GM12878 (cell line): ENCODE results near the gene ANKAR. TPM values are rescaled to one million over a fixed set of nuclear protein-coding genes. Genes with fewer than 3 reads are reported as not detected.
"Not testable (repeated sequence)": the region's sequence is repeated elsewhere in the genome, so short reads cannot be mapped to it uniquely, and the experiment has no call there.

ENCODE experiments used
- ATAC-seq: fragments of 200-7000 bp; cut with Tn5 transposase; 3 replicates; pipeline ENCODE4 v1.9.1; 2020; ENCODE audit warnings: mild to moderate bottlenecking, moderate library complexity
- BruUV-seq: library from RNA; stranded (reverse); fragments of 400-500 nt; replicated peaks from 2 replicates; lab custom pipeline; 2021; lab: Mats Ljungman, UMichigan
- CTCF ChIA-PET: fragments of 300-600 bp; sonication (Branson Sonifier 250); formaldehyde crosslinking; extraction: SDS; loops from one replicate; lab custom pipeline; 2021; ENCODE audit warnings: inconsistent platforms; lab: Yijun Ruan, JAX
- POLR2A ChIA-PET: fragments of 350-600 bp; formaldehyde crosslinking; extraction: SDS; loops from one replicate; lab custom pipeline; 2021; ENCODE audit warnings: inconsistent platforms; lab: Charles Lee
- RAD21 ChIA-PET: fragments of 300-600 bp; sonication (Branson Sonifier 250); formaldehyde crosslinking; loops from one replicate; lab custom pipeline; 2023; ENCODE audit warnings: antibody characterized with exemption; ENCODE audit not compliant: unreplicated experiment; lab: Charles Lee
- SMC1A ChIA-PET: fragments of 300-600 bp; sonication (Branson Sonifier 250); formaldehyde crosslinking; loops from one replicate; lab custom pipeline; 2023; ENCODE audit not compliant: unreplicated experiment, uncharacterized antibody; lab: Charles Lee
- DNase-seq: peaks from one replicate; pipeline ENCODE4 v3.0.0-alpha.2; 2011; ENCODE audit warnings: low read depth, low spot score
- FAIRE-seq: peaks from 3 replicates; lab custom pipeline; 2011; peaks lifted over from hg19 to GRCh38; lab: Jason Lieb, UNC
- H2AFZ ChIP-seq: 2 replicates; pipeline ENCODE4 v1.6.0; 2011; ENCODE audit warnings: low read depth, low read length, control low read depth; ENCODE audit not compliant: control insufficient read depth
- H3K27ac ChIP-seq: 2 replicates; pipeline ENCODE4 v1.5.1; 2011; ENCODE audit warnings: control low read depth; ENCODE audit not compliant: control insufficient read depth, insufficient read depth
- H3K27me3 ChIP-seq, 2 experiments: replicated peaks in 1 of 2; 2 replicates each; pipeline versions ENCODE4 v1.6.0 to v1.6.1; 2011; ENCODE audit warnings: low read length in 1 of 2; ENCODE audit not compliant: control insufficient read depth in 2 of 2, insufficient read depth in 2 of 2
- H3K36me3 ChIP-seq, 2 experiments: 2 replicates each; pipeline ENCODE4 v1.5.1; 2011; ENCODE audit warnings: low read length in 1 of 2; ENCODE audit not compliant: control insufficient read depth in 2 of 2, insufficient read depth in 2 of 2
- H3K4me1 ChIP-seq: 2 replicates; pipeline ENCODE4 v1.6.1; 2011; ENCODE audit warnings: mild to moderate bottlenecking, low read length, moderate library complexity, mixed read lengths; ENCODE audit not compliant: control insufficient read depth, insufficient read depth
- H3K4me2 ChIP-seq: 2 replicates; pipeline ENCODE4 v1.6.0; 2011; ENCODE audit warnings: control low read depth; ENCODE audit not compliant: control insufficient read depth, insufficient read depth
- H3K4me3 ChIP-seq: fragments of 200-600 bp; sonication (generic); 2 replicates; pipeline ENCODE4 v1.5.1; 2016
- H3K79me2 ChIP-seq: 2 replicates; pipeline ENCODE4 v1.6.0; 2011; ENCODE audit warnings: low read length; ENCODE audit not compliant: control insufficient read depth, insufficient read depth
- H3K9ac ChIP-seq: 2 replicates; pipeline ENCODE4 v1.8.0; 2011; ENCODE audit warnings: low read length, control low read depth, mixed read lengths; ENCODE audit not compliant: control insufficient read depth, insufficient read depth
- H3K9me3 ChIP-seq: replicated peaks from 3 replicates; pipeline ENCODE4 v1.5.1; 2011; ENCODE audit warnings: mild to moderate bottlenecking, low read length; ENCODE audit not compliant: control insufficient read depth, insufficient read depth
- H4K20me1 ChIP-seq: 2 replicates; pipeline ENCODE4 v1.6.0; 2011; ENCODE audit not compliant: control insufficient read depth, insufficient read depth
- CBX5 ChIP-seq: sonication (generic); IDR thresholded peaks from 2 replicates; pipeline ENCODE4 v1.6.1; 2016; ENCODE audit warnings: low read depth, moderate library complexity, mild to moderate bottlenecking, inconsistent platforms
- CHD4 ChIP-seq: fragments of 200-600 bp; sonication (generic); IDR thresholded peaks from 2 replicates; pipeline ENCODE4 v1.6.1; 2016; ENCODE audit warnings: mild to moderate bottlenecking
- HCFC1 ChIP-seq: fragments of 150-350 bp; IDR thresholded peaks from 2 replicates; pipeline ENCODE4 v1.6.1; 2014; ENCODE audit warnings: low read length
- MTA3 ChIP-seq: IDR thresholded peaks from 2 replicates; pipeline ENCODE4 v1.6.1; 2012; ENCODE audit warnings: low read length, inconsistent platforms, borderline replicate concordance
- NR2C2 ChIP-seq: IDR thresholded peaks from 2 replicates; pipeline ENCODE4 v1.6.1; 2011; ENCODE audit warnings: borderline replicate concordance, low read depth; ENCODE audit not compliant: control insufficient read depth, insufficient read length
- NRF1 ChIP-seq: conservative IDR thresholded peaks from 2 replicates; pipeline ENCODE4 v1.6.1; 2011; ENCODE audit warnings: mild to moderate bottlenecking, low read depth, low read length, improper control_type of control experiment
- POLR2AphosphoS5 ChIP-seq: IDR thresholded peaks from 2 replicates; pipeline ENCODE4 v1.6.1; 2011; ENCODE audit warnings: mild to moderate bottlenecking, low read length, inconsistent platforms
- RELB ChIP-seq: fragments of 450-650 bp; IDR thresholded peaks from 2 replicates; pipeline ENCODE4 v1.6.1; 2017; ENCODE audit warnings: low read depth, mild to moderate bottlenecking, moderate library complexity
- TARDBP ChIP-seq: IDR thresholded peaks from 2 replicates; pipeline ENCODE4 v1.6.1; 2016; ENCODE audit warnings: borderline replicate concordance
- USF2 ChIP-seq: IDR thresholded peaks from 2 replicates; pipeline ENCODE4 v1.6.1; 2011; ENCODE audit warnings: low read depth, low read length, improper control_type of control experiment, borderline replicate concordance
- WRNIP1 ChIP-seq: IDR thresholded peaks from 2 replicates; pipeline ENCODE4 v1.6.1; 2011; ENCODE audit warnings: low read depth, low read length, improper control_type of control experiment, borderline replicate concordance
- ZNF687 ChIP-seq: fragments of 450-650 bp; IDR thresholded peaks from 2 replicates; pipeline ENCODE4 v1.6.1; 2017; ENCODE audit warnings: mild to moderate bottlenecking, moderate library complexity
- WGBS: methylation state at CpG from one replicate; pipeline ENCODE4 v1.1.6; 2016; ENCODE audit warnings: low lambda C conversion rate; ENCODE audit not compliant: insufficient replicate concordance, insufficient coverage; ENCODE audit errors: missing lambda C conversion rate; 5-methylcytosine and 5-hydroxymethylcytosine counted together
- in situ Hi-C: fragments of 300-500 bp; cut with MboI; formaldehyde crosslinking; loops from 9 replicates; pipeline ENCODE4 v1.14.3; 2018; ENCODE audit warnings: mixed read lengths
- intact Hi-C: fragments of 100-400 bp; cut with micrococcal nuclease; formaldehyde crosslinking; loops from one replicate; pipeline ENCODE4 v1.14.2; 2022; ENCODE audit not compliant: unreplicated experiment
- polyA plus RNA-seq, 11 experiments: library from polyadenylated mRNA; depleted of rRNA in 4 of 11; unstranded in 6 of 11; stranded (reverse) in 5 of 11; fragments of >200 nt; fragmentation: Nextera tagmentation in 4 of 11; fragmentation: Illumina TruSeq in 1 of 11; extraction: Ambion mirVana in 4 of 11; extraction: Trizol in 1 of 11; gene quantifications; 1 replicate in 1 of 11; 2 replicates in 10 of 11; pipeline versions ENCODE4 v1.2.1 to v1.2.3, GENCODE V29; 2011 to 2016; ENCODE audit warnings: inconsistent platforms in 2 of 11, missing spikeins in 2 of 11, low read depth in 1 of 11
- total RNA-seq, 4 experiments: library from RNA; depleted of rRNA in 3 of 4; stranded (reverse); fragments of >200 nt in 3 of 4; fragmentation: Illumina TruSeq in 1 of 4; extraction: Trizol in 1 of 4; gene quantifications; 2 replicates each; pipeline versions ENCODE4 v1.2.1 to v1.2.3, GENCODE V29; 2013 to 2021

Gene ANKAR
- total and polyA plus RNA-seq, 10 of the 15 experiments (the other 5 are each of a cell fraction or from before 2014, with no cell fraction given), result 1.3 to 4.2 (median 2.7) TPM

- ATAC-seq, H3K9ac ChIP-seq, H2AFZ ChIP-seq, in situ Hi-C loops, H3K4me1 ChIP-seq, H3K36me3 ChIP-seq, FAIRE-seq, POLR2A ChIA-PET, H4K20me1 ChIP-seq, intact Hi-C loops, H3K4me2 ChIP-seq, H3K27me3 ChIP-seq, BruUV-seq, H3K9me3 ChIP-seq, CTCF ChIA-PET, DNase-seq, H3K4me3 ChIP-seq, SMC1A ChIA-PET, H3K79me2 ChIP-seq, H3K27ac ChIP-seq, RAD21 ChIA-PET: not testable (repeated sequence)
- WGBS, result 100% methylated on average over 1 of the region's 1 CpG
Measured at GRCh38 chr2:189717593-189717992, 43.1 kb downstream of the ANKAR start.

GRCh38 chr2:189719571-189719970 is 45.1 kb downstream of the ANKAR start:
- Histone ChIP-seq H3K36me3 (no peaks in the 10 kb centered on the region), H2AFZ (no peak overlapping the region), H3K27ac (no peak overlapping the region), H3K4me3 (no peak overlapping the region), H3K27me3 (no peaks in the 10 kb centered on the region), H3K9ac (no peak overlapping the region), H3K79me2 (no peaks in the 10 kb centered on the region), H4K20me1 (no peaks in the 10 kb centered on the region), H3K4me2 (no peak overlapping the region), H3K9me3 (no peaks in the 10 kb centered on the region), H3K4me1 (no peaks in the 10 kb centered on the region)
- ChIA-PET SMC1A (interaction anchor here (0.6 to 1.4 kb wide), 2 partner anchors 9 to 1847 kb away, joined by 3 read pairs; no protein-coding TSS in a partner anchor), CTCF (no interaction called here), POLR2A (no interaction called here), RAD21 (no interaction called here)
- WGBS, result 97% methylated on average over 4 of the region's 4 CpGs
- ATAC-seq (no peak), FAIRE-seq (no peak), DNase-seq (no peak)
- intact Hi-C loops, result no loop called here
- in situ Hi-C loops, result no loop called here
- BruUV-seq, result no TSS peak
- TF ChIP-seq CHD4 (no peak), WRNIP1 (no peak), NR2C2 (no peak), POLR2AphosphoS5 (no peak), MTA3 (no peak), RELB (no peak), HCFC1 (no peak), USF2 (no peak), CBX5 (no peak), NRF1 (no peak), TARDBP (no peak), ZNF687 (no peak)
